ENCODE data around the gene HOXC10.

- peak; percentile 42 for TF ChIP-seq CTCF (conservative IDR thresholded peaks at IDR 0.05; ENCODE audit: low read length)
- no peak for TF ChIP-seq EZH2phosphoT487 (IDR thresholded peaks at IDR 0.05; ENCODE audit: borderline replicate concordance)
These were observed 27.9 kb downstream of the HOXC10 start for GRCh38 chr12:54012631-54013409.

Data from Loucy (cell line).